ENCODE data around the gene NFRKB. TPM values are rescaled to one million over a fixed set of nuclear protein-coding genes. Genes with fewer than 3 reads are reported as not detected.

Gene NFRKB
- total and polyA plus RNA-seq, 10 of the 15 experiments (the other 5 are each of a cell fraction or from before 2014, with no cell fraction given) = 3.7 to 21.7 (median 14.1) TPM

DNA sequence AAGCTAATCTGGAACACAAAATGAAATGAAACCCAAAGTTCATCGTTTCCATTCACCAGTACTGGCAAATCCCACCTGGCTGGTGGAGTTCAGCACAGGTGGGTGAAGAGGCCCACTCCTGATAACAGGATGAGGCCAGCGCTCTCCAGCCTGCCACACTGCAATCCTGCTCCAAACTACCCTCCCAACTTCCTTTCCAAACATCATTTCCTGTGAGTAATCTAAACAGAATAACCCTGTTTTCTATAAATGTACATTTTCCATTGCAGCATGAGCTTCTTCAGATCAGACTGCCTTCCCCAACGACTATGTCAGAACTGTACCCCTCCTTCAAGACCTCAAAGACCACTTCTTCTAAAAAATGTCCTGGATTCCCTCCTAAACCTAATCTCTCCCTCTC is 15.9 kb upstream of the NFRKB start:
- in situ Hi-C loops (cut with MboI) (no loop called here), intact Hi-C loops (cut with micrococcal nuclease; ENCODE audit: unreplicated experiment) (no loop called here)
- H3K27ac ChIP-seq (ENCODE audit: control insufficient read depth, insufficient read depth) = no peak overlapping the region
- no peak overlapping the region for H3K9ac ChIP-seq (ENCODE audit: control insufficient read depth, insufficient read depth, low read length)
- FAIRE-seq (no peak), ATAC-seq (no peak), DNase-seq (ENCODE audit: low read depth, low spot score) (no peak)
- no peak overlapping the region for H3K4me2 ChIP-seq (ENCODE audit: control insufficient read depth, insufficient read depth)
- no peaks in the 10 kb centered on the region for H3K4me1 ChIP-seq (ENCODE audit: control insufficient read depth, insufficient read depth, low read length)
- no TSS peak for BruUV-seq (replicated peaks)
- RAD21 ChIA-PET (ENCODE audit: unreplicated experiment) = no interaction called here
- H3K36me3 ChIP-seq (ENCODE audit: control insufficient read depth in 2 of 2, insufficient read depth in 2 of 2, low read length in 1 of 2) = peaks cover 6 to 8% of the 10 kb centered on the region in 2 experiments; a peak in 3 of 4 replicates
- H4K20me1 ChIP-seq (ENCODE audit: control insufficient read depth, insufficient read depth) = no peaks in the 10 kb centered on the region
- SMC1A ChIA-PET (ENCODE audit: uncharacterized antibody, unreplicated experiment) = interaction anchor here (0.6 to 2.3 kb wide), 3 partner anchors 12 to 221 kb away, joined by 4 to 7 read pairs (median 5); no protein-coding TSS in a partner anchor
- H3K4me3 ChIP-seq = no peak overlapping the region
- POLR2A ChIA-PET = no interaction called here
- H3K27me3 ChIP-seq (replicated peaks in 1 of 2; ENCODE audit: control insufficient read depth in 2 of 2, insufficient read depth in 2 of 2, low read length in 1 of 2) = no peaks in the 10 kb centered on the region
- H2AFZ ChIP-seq (ENCODE audit: control insufficient read depth, low read depth, low read length) = no peak overlapping the region
- CTCF ChIA-PET = interaction anchor here (1.0 to 2.4 kb wide), 2 partner anchors 12 to 221 kb away, joined by 3 to 15 read pairs; no protein-coding TSS in a partner anchor
- WGBS (ENCODE audit: insufficient coverage, insufficient replicate concordance, low lambda C conversion rate, missing lambda C conversion rate) = 79% methylated on average over 3 of the region's 3 CpGs
- no peaks in the 10 kb centered on the region for H3K9me3 ChIP-seq (replicated peaks; ENCODE audit: control insufficient read depth, insufficient read depth, low read length)
- no peaks in the 10 kb centered on the region for H3K79me2 ChIP-seq (ENCODE audit: control insufficient read depth, insufficient read depth, low read length)
- TF ChIP-seq, protein P1, sequence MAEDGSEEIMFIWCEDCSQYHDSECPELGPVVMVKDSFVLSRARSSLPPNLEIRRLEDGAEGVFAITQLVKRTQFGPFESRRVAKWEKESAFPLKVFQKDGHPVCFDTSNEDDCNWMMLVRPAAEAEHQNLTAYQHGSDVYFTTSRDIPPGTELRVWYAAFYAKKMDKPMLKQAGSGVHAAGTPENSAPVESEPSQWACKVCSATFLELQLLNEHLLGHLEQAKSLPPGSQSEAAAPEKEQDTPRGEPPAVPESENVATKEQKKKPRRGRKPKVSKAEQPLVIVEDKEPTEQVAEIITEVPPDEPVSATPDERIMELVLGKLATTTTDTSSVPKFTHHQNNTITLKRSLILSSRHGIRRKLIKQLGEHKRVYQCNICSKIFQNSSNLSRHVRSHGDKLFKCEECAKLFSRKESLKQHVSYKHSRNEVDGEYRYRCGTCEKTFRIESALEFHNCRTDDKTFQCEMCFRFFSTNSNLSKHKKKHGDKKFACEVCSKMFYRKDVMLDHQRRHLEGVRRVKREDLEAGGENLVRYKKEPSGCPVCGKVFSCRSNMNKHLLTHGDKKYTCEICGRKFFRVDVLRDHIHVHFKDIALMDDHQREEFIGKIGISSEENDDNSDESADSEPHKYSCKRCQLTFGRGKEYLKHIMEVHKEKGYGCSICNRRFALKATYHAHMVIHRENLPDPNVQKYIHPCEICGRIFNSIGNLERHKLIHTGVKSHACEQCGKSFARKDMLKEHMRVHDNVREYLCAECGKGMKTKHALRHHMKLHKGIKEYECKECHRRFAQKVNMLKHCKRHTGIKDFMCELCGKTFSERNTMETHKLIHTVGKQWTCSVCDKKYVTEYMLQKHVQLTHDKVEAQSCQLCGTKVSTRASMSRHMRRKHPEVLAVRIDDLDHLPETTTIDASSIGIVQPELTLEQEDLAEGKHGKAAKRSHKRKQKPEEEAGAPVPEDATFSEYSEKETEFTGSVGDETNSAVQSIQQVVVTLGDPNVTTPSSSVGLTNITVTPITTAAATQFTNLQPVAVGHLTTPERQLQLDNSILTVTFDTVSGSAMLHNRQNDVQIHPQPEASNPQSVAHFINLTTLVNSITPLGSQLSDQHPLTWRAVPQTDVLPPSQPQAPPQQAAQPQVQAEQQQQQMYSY (CRISPR knock-in tag; IDR thresholded peaks at IDR 0.05) = no peak
- TF ChIP-seq, protein P2, sequence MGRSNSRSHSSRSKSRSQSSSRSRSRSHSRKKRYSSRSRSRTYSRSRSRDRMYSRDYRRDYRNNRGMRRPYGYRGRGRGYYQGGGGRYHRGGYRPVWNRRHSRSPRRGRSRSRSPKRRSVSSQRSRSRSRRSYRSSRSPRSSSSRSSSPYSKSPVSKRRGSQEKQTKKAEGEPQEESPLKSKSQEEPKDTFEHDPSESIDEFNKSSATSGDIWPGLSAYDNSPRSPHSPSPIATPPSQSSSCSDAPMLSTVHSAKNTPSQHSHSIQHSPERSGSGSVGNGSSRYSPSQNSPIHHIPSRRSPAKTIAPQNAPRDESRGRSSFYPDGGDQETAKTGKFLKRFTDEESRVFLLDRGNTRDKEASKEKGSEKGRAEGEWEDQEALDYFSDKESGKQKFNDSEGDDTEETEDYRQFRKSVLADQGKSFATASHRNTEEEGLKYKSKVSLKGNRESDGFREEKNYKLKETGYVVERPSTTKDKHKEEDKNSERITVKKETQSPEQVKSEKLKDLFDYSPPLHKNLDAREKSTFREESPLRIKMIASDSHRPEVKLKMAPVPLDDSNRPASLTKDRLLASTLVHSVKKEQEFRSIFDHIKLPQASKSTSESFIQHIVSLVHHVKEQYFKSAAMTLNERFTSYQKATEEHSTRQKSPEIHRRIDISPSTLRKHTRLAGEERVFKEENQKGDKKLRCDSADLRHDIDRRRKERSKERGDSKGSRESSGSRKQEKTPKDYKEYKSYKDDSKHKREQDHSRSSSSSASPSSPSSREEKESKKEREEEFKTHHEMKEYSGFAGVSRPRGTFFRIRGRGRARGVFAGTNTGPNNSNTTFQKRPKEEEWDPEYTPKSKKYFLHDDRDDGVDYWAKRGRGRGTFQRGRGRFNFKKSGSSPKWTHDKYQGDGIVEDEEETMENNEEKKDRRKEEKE (IDR thresholded peaks at IDR 0.05) = no peak
- TF ChIP-seq MTA3 (IDR thresholded peaks at IDR 0.05; ENCODE audit: borderline replicate concordance, low read length) = no peak
- TF ChIP-seq ESRRA (IDR thresholded peaks at IDR 0.05; ENCODE audit: low read length) = no peak
- TF ChIP-seq USF1 (IDR thresholded peaks at IDR 0.05; ENCODE audit: borderline replicate concordance, extremely low read length, insufficient read depth, low read depth, low read length) = no peak
- TF ChIP-seq BCL11A (IDR thresholded peaks at IDR 0.05; ENCODE audit: low read depth, low read length) = no peak
- no peak for TF ChIP-seq SPI1 (IDR thresholded peaks at IDR 0.05; ENCODE audit: borderline replicate concordance, insufficient read depth, low read depth, low read length)
- no peak for TF ChIP-seq CBFB (IDR thresholded peaks at IDR 0.05; ENCODE audit: low read depth)
- no peak for TF ChIP-seq CREM (IDR thresholded peaks at IDR 0.05; ENCODE audit: low read depth)
- TF ChIP-seq, protein P3, sequence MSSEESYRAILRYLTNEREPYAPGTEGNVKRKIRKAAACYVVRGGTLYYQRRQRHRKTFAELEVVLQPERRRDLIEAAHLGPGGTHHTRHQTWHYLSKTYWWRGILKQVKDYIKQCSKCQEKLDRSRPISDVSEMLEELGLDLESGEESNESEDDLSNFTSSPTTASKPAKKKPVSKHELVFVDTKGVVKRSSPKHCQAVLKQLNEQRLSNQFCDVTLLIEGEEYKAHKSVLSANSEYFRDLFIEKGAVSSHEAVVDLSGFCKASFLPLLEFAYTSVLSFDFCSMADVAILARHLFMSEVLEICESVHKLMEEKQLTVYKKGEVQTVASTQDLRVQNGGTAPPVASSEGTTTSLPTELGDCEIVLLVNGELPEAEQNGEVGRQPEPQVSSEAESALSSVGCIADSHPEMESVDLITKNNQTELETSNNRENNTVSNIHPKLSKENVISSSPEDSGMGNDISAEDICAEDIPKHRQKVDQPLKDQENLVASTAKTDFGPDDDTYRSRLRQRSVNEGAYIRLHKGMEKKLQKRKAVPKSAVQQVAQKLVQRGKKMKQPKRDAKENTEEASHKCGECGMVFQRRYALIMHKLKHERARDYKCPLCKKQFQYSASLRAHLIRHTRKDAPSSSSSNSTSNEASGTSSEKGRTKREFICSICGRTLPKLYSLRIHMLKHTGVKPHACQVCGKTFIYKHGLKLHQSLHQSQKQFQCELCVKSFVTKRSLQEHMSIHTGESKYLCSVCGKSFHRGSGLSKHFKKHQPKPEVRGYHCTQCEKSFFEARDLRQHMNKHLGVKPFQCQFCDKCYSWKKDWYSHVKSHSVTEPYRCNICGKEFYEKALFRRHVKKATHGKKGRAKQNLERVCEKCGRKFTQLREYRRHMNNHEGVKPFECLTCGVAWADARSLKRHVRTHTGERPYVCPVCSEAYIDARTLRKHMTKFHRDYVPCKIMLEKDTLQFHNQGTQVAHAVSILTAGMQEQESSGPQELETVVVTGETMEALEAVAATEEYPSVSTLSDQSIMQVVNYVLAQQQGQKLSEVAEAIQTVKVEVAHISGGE (CRISPR knock-in tag; IDR thresholded peaks at IDR 0.05) = no peak
- no peak for TF ChIP-seq ASH2L (IDR thresholded peaks at IDR 0.05; ENCODE audit: borderline replicate concordance, low read depth)

Data from GM12878 (cell line).